NOMO-1 treated with dmso at 0.1 percent for 144 hours (cell line): ENCODE results near the gene DUSP14.

Source experiments
- DNase-seq: peaks from one replicate; lab custom pipeline; 2025; ENCODE audit not compliant: unreplicated experiment; lab: John Stamatoyannopoulos, UW

Gene DUSP14

DNA sequence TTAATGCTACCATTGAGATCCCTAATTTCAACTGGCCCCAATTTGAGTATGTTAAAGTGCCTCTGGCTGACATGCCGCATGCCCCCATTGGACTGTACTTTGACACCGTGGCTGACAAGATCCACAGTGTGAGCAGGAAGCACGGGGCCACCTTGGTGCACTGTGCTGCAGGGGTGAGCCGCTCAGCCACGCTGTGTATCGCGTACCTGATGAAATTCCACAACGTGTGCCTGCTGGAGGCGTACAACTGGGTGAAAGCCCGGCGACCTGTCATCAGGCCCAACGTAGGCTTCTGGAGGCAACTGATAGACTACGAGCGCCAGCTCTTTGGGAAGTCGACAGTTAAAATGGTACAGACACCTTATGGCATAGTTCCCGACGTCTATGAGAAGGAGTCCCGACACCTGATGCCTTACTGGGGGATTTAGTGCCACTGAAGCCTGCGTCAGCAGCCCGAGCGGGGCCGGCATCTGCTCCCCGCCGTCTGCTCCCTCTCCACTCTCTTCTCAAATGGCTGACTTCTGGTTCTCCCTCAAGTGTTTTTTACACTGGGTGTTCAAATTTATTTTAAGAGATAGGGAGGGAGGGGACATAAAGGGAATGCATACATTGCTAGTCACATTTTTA, 22.9 kb downstream of the DUSP14 start:
- DNase-seq = no peak

- no peak for DNase-seq
Observed at GRCh38 chr17:37513711-37514110, 24.0 kb downstream of the DUSP14 start.

DNA sequence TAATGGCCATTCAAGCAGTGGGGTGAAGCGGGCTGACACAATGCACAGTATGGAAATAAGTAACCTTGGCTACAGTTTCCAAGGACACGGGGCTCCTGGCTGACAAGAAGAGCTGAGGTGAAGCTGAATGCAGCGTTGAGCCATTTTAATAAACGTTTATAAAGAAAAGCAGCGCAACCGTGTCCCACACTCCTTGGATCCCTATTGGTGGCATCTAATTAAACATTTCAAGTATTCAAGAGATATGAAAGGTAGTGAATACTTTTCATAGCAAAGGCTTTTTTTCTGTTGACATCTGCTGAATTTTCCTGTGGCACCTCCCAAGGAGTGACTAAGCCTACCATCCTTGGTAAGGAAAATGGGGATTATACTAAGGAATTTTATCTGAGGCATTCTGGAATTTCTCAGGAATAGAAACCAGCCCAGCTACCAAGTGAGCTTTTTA, 26.5 kb downstream of the DUSP14 start:
- DNase-seq = no peak

- no peak for DNase-seq
Observed at GRCh38 chr17:37517881-37518280, 28.2 kb downstream of the DUSP14 start.

- DNase-seq = no peak
Observed at GRCh38 chr17:37518826-37519225, 29.1 kb downstream of the DUSP14 start.

GRCh38 chr17:37519251-37519985, 29.7 kb downstream of the DUSP14 start:
- no peak for DNase-seq

GRCh38 chr17:37520174-37520573, 30.5 kb downstream of the DUSP14 start:
- DNase-seq = no peak

DNA sequence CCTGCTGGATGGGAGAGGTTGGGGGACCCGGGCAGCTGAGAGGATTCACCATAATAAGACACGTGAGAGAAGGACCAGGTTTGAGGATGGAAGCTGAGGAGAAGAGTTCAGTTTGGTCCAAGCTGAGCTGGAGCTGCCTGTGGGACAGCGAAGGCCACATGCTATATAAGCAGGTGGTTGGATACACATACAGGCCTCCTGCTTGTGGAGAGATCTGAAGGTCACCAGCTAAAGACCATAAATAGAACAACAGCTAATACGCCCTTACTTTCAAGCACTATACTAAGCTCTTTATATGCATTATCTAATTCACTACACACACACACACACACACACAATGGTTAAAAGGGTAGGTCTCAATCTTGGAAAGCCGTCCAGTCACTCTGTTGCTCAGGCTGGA, 32.1 kb downstream of the DUSP14 start:
- no peak for DNase-seq

DNA sequence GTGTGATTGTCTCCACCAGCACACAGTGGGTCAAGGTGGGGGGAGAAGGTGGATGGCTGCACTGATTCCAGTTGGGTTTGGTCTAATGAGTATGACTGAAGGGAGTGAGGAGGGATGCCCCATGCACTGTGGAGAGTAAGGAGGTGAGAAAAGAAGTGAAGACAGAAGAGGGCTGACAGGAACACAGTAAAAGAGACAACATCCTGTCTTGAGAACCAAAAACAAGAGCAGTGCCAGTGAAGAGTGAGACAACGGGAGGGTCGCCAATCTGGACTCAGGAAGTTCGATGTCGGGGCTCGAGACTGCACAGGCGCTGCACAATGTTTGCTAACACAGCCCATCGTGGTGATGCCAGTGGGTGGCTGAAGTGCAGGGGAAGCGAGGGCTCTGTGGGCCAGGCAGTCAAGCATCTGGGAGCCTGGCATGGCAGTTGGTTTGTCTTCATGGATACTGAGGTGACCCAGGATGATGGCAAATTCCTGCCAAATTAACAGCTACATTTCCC, 34.1 kb downstream of the DUSP14 start:
- no peak for DNase-seq

- DNase-seq = no peak
Observed at GRCh38 chr17:37527249-37527851, 37.7 kb downstream of the DUSP14 start.

DNA sequence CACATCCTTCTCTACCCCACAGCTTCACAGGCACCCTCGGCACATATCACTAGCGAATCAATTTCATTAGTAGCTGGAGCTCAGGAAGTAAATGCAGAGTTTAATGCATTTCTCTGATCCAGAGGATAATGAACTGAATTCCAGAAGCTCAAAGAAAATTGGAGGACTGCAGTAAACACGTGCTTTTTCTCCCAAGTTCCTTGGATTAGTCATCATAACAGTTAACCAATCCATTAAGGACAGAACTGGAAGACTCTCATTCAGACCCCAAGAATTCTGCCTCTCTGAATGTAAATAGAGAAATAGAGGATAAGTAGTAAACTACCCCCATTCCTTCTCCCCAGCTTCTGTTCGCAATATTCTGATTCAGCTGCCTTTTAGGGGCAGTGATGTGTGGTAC, 40.7 kb downstream of the DUSP14 start:
- DNase-seq = no peak

DNA sequence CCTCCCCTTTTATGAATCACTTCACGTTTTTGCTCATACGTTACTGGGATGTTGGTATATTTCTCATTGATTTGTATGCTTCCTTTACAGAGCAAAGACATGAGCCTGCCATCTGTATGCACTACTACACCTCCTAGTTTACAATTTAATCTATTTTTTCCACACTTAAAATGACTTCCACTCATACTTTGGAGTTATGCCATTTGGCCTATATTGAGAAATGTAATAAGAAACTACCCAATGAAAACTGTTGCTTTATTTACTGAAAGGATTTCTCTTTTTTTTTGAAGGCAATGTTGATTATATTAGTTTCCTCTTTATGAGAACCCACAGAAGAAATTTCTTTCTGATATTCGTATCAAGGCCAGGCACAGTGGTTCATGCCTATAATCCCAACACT, 43.1 kb downstream of the DUSP14 start:
- no peak for DNase-seq

DNA sequence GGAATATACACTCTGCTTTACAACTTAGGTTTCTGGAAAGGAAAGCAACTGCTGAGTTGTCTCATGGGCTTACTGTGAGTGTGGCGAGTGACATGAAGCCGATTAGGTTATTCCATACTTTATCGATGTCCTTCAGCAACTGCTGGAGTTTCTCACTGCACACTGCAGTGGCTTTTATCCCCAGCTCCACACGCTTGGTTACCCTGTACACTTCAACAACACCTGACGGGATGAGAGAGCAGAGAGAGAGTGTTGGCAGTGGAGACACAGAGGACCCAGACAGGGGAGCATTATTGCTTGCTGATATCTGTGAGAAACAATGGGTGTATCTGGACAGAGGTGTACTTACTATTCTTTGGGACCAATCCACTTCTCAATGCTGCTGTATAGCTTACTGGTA, 46.2 kb downstream of the DUSP14 start:
- no peak for DNase-seq

- DNase-seq = no peak
Observed at GRCh38 chr17:37538981-37539659, 49.4 kb downstream of the DUSP14 start.

GRCh38 chr17:37541880-37542660, 52.4 kb downstream of the DUSP14 start:
- DNase-seq = no peak

DNA sequence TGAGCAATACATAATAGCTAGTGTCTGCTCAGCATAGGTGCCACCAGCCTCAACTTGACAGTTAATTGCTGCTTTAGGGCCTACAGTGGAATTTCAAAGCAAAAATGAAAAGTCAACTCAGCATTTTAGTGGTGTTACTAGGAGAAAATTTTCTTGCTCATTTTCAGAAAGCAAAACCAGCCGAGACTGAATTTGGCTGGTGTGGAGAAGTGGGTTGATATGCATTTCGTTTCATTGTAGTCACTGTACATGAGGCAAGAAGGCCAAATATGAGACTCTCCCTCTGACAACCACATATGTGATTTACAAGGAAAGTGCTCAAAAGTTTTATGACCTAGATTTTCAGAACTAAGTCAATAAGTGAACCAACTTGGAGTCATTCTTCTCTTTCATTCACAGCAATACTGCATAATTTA, 54.0 kb downstream of the DUSP14 start:
- DNase-seq = no peak

- DNase-seq = no peak
Observed at GRCh38 chr17:37545486-37545885, 55.8 kb downstream of the DUSP14 start.

GRCh38 chr17:37546302-37546701, 56.6 kb downstream of the DUSP14 start:
- no peak for DNase-seq

- no peak for DNase-seq
Observed at GRCh38 chr17:37547986-37548385, 58.3 kb downstream of the DUSP14 start.

DNA sequence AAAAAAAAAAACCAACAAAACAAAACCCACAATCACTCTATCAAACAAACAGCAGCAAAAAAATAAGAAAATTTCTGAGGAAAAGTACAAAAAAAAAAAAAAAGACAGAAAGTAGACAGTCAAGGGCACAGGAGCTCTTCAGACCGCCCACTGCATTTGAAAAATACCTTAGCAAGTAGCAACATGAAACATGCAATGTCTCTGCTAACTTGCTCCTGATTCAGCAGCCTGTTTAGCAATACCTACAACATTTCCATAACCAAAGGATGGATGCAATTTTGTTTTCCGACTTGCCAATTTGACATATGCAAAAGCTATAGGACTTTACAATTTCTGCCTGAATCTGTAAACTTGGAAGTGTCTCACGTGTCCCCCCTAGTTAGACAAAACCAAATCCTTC, 62.1 kb downstream of the DUSP14 start:
- DNase-seq = no peak
